Right lung (tissue), 10 donors: ENCODE results near the gene FANK1. TPM values are rescaled to one million over a fixed set of nuclear protein-coding genes. Genes with fewer than 3 reads are reported as not detected.

ENCODE experiments used
- DNase-seq, 2 donors: peaks; one replicate each; pipeline ENCODE4 v3.0.0-alpha.2; 2013
- long read RNA-seq, 8 donors: transcript quantifications; one replicate each; lab custom pipeline, GENCODE V29; 2026
- polyA plus RNA-seq, 5 donors: library from polyadenylated mRNA; unstranded; fragments of 120-200 nt; gene quantifications; one replicate each; pipeline versions ENCODE4 v1.2.1 to v1.2.3, GENCODE V29; 2013; ENCODE audit warnings: inconsistent platforms in 1 of 5, low replicate concordance in 1 of 5; ENCODE audit not compliant: insufficient read length in 5 of 5, insufficient read depth in 1 of 5

Gene FANK1, protein sequence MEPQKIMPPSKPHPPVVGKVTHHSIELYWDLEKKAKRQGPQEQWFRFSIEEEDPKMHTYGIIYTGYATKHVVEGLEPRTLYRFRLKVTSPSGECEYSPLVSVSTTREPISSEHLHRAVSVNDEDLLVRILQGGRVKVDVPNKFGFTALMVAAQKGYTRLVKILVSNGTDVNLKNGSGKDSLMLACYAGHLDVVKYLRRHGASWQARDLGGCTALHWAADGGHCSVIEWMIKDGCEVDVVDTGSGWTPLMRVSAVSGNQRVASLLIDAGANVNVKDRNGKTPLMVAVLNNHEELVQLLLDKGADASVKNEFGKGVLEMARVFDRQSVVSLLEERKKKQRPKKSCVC
- 10 to 100 TPM in 2 of 5 donors, 1 to 10 TPM in 3; 6.2 to 11.7 (median 9.5) TPM for polyA plus RNA-seq
- long read RNA-seq, donor 1, partial matches to known transcripts = 5 of 5 reads
- long read RNA-seq, donor 1, other reads (novel, unspliced or antisense) = 0 of 5 reads
- long read RNA-seq, donor 2 = 0 reads
- long read RNA-seq, donor 3 = 0 reads
- long read RNA-seq, donor 4 = 0 reads
- long read RNA-seq, donor 5 = 0 reads
- long read RNA-seq, donor 6, partial matches to known transcripts = 0 of 1 reads
- long read RNA-seq, donor 6, other reads (novel, unspliced or antisense) = 0 of 1 reads
- long read RNA-seq, donor 7, partial matches to known transcripts = 0 of 1 reads
- long read RNA-seq, donor 7, other reads (novel, unspliced or antisense) = 0 of 1 reads
- long read RNA-seq, donor 8 = 0 reads

- DNase-seq = peak; percentile 80 to 86
These were observed at the start of gene FANK1 for GRCh38 chr10:125896088-125896934. Gene FANK1 (plus strand): TSS chr10:125896564. CDS start chr10:125896643, 79 bp downstream.

DNA sequence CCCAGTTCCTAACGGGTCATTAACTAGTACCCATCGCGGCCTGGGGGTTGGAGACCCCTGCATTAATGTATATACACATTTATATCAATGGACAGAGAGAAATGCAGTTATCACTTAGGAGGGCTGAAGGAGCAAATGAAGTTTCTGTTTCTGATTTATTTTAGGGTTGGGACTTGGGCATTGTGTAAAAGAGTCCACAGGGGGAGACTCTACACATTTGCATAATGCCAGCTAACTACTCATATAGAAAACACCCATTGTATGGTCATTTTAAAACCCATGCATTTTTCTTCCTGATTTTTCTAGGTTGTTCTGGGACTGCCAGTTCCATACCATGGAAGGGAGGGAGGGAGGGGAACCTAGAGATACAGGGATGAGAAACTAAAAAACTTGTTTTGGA is 49.5 kb upstream of the FANK1 start:
- no peak for DNase-seq

DNA sequence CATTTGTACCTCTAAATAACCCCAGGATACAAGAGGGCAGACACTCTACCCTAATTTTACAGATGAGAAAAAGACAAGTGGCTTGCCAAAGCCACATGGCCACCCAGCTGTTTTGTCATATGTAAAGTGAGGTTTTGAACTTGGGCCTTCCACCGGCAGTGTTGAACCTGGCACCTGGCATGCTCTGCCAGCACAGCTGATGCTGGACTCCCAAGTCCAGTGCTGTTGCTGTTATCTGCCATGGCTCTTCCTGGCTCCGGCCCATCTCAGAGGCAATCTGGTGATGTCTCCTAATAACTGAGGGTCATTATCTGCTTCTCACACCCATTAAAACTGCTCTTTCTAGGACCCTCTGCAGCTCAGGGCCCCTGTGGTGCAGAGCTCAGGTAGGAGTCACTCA is 48.0 kb upstream of the FANK1 start:
- DNase-seq = no peak

GRCh38 chr10:125848857-125849256 is 47.5 kb upstream of the FANK1 start:
- DNase-seq = no peak

GRCh38 chr10:125849448-125849847 is 46.9 kb upstream of the FANK1 start:
- DNase-seq = no peak

DNA sequence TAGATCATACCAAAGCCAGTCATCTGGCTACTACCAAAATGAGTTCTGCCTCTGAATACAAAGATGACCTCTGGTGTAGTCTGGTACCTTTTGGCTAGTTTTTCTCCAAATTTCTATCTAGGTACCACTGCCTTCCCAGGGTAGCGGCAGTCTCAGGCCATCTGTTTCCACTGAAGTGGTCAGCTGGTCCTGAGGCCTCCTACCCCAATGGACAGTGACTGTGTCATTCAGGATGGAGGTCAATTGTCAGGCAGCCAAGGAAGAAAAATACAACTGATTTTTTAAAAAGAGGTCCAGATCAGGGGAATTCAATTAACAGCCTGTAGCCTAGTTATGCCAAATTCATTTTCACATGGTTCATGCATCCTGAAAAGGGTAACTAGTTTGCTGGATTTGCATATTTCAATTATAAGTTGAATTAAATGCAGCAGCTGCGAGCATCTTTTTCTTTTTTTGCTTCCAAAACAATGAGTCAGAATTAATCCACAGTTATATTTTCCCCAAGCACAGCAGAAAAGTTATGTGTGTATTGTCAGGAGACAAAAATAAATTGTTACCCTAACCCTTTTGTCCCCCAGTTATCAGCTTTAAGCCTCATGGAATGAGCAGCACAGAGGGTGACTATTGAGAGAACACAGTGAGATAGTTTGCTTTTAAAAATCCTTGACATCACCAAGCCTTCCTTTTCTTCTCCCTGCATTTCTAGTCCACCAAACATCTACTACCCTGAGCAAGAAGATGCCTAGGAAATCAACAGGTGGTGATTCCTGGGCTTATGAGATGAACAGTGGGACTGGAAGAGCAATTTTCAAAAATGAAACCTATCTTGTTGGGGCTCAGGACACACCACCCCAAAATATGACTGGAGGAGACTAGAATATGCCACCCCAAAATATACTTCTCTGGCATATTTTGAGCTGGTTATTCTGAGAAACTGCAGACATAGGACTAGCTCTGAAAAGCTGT is 45.3 kb upstream of the FANK1 start:
- no peak for DNase-seq

DNA sequence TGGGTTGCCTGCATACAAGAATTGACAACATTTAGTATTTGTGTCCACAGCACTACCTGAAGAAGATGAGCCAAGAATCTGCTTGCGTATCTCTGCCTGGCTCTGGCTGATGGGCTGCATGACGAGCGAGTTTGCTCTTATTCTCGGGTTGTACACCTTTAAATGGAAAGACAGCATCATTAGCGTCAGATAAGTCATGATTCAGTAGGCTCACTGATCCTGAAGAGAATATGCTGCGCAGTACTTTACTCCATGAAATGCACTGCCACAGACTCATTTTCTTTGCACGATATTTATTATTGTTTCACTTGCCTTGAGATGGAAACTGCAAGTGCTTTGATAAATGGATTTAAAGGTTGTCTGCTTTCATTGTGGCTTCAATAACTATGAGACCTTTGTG is 43.9 kb upstream of the FANK1 start:
- no peak for DNase-seq

GRCh38 chr10:125857185-125857760 is 39.1 kb upstream of the FANK1 start:
- DNase-seq = no peak

DNA sequence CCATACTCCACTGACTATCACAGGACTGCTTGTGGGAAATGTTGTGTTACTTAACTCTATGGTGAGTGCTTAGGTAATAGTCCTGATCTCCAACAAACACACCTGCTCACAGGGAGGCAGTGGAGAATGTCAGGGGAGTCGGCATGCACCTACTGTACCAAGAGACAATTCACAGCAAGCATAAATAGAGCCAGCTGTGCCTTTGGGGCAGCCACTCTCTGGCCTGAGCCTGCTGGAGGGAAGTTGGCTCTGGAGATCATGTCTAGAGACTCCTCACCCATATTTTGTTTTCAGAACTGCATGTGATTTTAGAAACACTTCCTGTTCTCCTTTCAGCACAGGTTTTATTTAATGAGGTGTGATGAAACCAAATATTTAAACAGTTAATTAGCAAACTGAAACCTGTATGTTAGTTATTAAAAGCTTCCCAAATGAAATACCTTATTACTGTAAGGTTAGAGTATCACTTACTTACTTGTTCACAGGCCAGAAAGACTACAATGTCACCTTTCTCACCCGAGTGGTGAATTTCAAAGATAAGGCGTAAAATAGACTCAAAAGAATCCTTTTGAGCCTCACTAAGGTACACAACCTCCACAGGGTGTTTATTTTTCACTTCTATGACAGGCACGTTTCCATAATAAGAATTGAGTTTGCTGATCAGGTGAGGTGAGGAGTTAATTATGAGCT is 37.1 kb upstream of the FANK1 start:
- no peak for DNase-seq

- DNase-seq = no peak
These were observed 31.2 kb upstream of the FANK1 start for GRCh38 chr10:125865120-125865519.

DNA sequence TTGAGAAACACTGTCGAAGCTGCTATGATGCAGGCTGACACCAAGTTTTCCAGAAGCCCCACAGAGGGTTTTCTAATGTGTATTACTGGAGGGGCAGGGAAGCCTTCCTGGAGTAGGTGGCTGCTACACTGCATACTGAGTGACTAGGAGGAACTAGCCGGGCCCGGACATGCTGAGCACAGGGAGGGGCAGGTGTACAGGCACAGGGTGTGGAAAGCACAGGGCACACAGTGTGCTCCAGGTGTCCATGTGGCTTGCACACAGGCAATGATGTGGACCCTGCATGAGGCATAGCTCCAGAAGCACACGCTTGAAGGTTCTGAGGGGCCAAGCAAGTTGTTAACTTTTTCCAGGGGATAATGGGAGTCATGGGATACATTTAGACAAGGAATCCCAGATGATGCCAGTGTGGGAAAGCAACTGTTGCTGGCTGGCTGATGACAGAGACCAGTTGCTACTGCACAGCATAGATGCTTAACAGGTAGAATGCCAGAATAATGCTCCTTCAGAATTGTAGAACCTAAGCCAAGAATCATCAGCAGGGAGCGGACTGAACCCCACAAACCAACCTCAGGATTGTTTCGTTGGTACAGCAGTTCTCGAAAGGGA is 29.8 kb upstream of the FANK1 start:
- no peak for DNase-seq

DNA sequence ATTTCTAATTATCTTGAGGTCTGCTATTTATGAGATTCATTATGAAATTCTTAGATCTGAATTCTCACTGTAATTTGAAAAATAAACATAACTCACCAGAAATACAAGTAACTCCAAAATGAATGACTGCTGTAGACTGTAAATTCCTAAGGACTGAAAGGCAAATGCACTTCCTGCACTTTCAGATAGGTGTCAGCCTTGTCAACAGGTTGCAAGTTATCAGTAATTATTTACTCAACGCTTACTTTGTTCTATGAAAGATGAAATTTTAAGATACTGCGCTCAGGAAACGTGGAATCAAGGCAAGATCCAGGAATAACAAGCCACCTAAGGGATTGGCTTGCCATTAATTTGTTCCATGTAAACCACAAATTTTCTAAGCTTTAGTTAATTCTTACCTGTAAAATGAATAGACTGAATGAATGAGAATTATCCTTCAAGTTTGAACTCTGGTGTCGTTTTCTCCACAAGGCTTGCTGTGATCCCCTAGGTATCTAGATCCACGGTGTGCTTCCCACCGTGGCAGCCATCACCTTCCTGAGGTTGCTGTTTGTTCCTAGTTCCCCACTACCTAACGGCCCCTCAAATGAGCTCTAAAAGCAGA is 27.9 kb upstream of the FANK1 start:
- peak; percentile 19 to 27 for DNase-seq

DNA sequence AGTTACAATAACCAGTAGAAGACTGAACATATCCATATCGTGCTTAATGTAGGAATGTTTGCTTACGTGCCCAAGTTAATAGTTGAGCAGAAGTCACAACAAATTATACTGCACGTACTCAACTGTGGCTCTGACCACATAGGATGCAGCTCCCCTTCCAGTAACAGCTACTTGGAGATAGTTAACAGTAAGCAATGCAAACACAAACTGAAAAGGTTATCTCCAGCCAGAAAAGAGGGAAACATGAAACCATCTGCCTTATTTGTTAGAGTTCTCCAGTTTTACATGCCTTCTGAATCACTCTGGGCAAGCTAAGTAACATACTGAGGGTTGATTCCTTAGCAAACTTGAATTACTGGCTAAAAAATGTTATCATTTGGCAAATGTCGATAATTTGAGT is 25.0 kb upstream of the FANK1 start:
- peak; percentile 56 to 71 for DNase-seq

- no peak for DNase-seq
These were observed 17.2 kb upstream of the FANK1 start for GRCh38 chr10:125878957-125879835.

GRCh38 chr10:125880719-125881118 is 15.6 kb upstream of the FANK1 start:
- DNase-seq = no peak

GRCh38 chr10:125881192-125881591 is 15.2 kb upstream of the FANK1 start, which contains the start of gene DHX32:
Gene DHX32 (minus strand): TSS chr10:125881292. CDS start chr10:125880824, 468 bp downstream.
- DNase-seq = no peak

- DNase-seq = no peak
These were observed 13.8 kb upstream of the FANK1 start for GRCh38 chr10:125882596-125882995.

DNA sequence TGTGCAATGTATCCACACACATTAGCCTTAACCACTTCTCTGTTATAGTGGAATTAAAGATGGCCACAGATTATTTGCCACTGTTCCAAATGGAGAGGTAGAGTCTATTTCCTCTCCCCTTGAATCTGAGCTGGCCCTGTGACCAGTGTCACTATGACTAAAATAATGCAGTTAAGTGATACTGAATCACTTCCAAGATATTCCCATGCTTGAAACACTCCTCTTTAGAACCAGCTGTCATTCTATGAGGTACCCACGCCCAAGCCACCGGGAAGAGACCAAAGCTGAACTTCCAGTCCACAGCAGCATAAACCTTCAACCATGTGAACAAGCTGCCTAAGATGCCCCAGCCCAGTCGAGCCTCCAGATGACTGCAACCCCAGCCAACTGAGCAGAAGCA is 13.2 kb upstream of the FANK1 start:
- no peak for DNase-seq
